BLaER1 treated with 17β-estradiol and CSF1 and Interleukin-3, amounts not matched to agents 10 nM and 100 nM (cell line): ENCODE data around the gene LHFPL6.
A peak's percentile ranks its signal among the peaks of the same experiment; 100 is the strongest.

Experiments
- H3K27ac ChIP-seq, 11 experiments: shearing (Covaris generic); formaldehyde crosslinking; 2 replicates each; pipeline ENCODE4 v1.8.1; 2022
- H3K27me3 ChIP-seq, 11 experiments: shearing (Covaris generic); formaldehyde crosslinking; 2 replicates each; pipeline ENCODE4 v1.8.1; 2022
- H3K36me3 ChIP-seq, 11 experiments: shearing (Covaris generic); formaldehyde crosslinking; 2 replicates each; pipeline ENCODE4 v1.8.1; 2022
- H3K4me1 ChIP-seq, 10 experiments: shearing (Covaris generic); formaldehyde crosslinking; 2 replicates each; pipeline ENCODE4 v1.8.1; 2022
- H3K4me2 ChIP-seq, 11 experiments: shearing (Covaris generic); formaldehyde crosslinking; 2 replicates each; pipeline ENCODE4 v1.8.1; 2022
- H3K4me3 ChIP-seq, 10 experiments: shearing (Covaris generic); formaldehyde crosslinking; 2 replicates each; pipeline ENCODE4 v1.8.1; 2022
- H3K9ac ChIP-seq, 11 experiments: shearing (Covaris generic); formaldehyde crosslinking; 2 replicates each; pipeline ENCODE4 v1.8.1; 2022
- H3K9me3 ChIP-seq, 11 experiments: shearing (Covaris generic); formaldehyde crosslinking; replicated peaks in 1 of 11; 2 replicates each; pipeline ENCODE4 v1.8.1; 2022
- H4K20me1 ChIP-seq, 11 experiments: shearing (Covaris generic); formaldehyde crosslinking; 2 replicates each; pipeline ENCODE4 v1.8.1; 2022
- Cebpa-rat ChIP-seq, 11 experiments: shearing (Covaris generic); IDR thresholded peaks; 2 replicates each; pipeline ENCODE4 v1.8.1; 2022

LHFPL6 gene

GRCh38 chr13:39315796-39316195 is 287.2 kb downstream of the LHFPL6 start:
- H3K27me3 ChIP-seq: no peaks in the 10 kb centered on the region
- peak overlapping the region in 4 of 11 experiments; percentile 17 to 62 (median 45); a peak in 5 of 22 replicates for H3K4me2 ChIP-seq
- H3K36me3 ChIP-seq: no peaks in the 10 kb centered on the region
- no peaks in the 10 kb centered on the region; a peak in 1 of 22 replicates for H4K20me1 ChIP-seq
- H3K4me3 ChIP-seq: no peak overlapping the region
- H3K4me1 ChIP-seq: peaks cover 0 to 10% (median 0%) of the 10 kb centered on the region in 10 experiments; a peak in 6 of 20 replicates
- no peak for TF ChIP-seq Cebpa-rat (IDR thresholded peaks at IDR 0.05)
- H3K27ac ChIP-seq: peak overlapping the region in 1 of 11 experiments; percentile 6; a peak in 1 of 22 replicates
- H3K9ac ChIP-seq: no peak overlapping the region
- H3K9me3 ChIP-seq: no peaks in the 10 kb centered on the region

- H3K9me3 ChIP-seq: no peaks in the 10 kb centered on the region
- H3K4me1 ChIP-seq: peaks cover 0 to 10% (median 0%) of the 10 kb centered on the region in 10 experiments; a peak in 6 of 20 replicates
- no peak for TF ChIP-seq Cebpa-rat (IDR thresholded peaks at IDR 0.05)
- H3K4me2 ChIP-seq: no peak overlapping the region
- no peaks in the 10 kb centered on the region for H3K36me3 ChIP-seq
- no peak overlapping the region for H3K9ac ChIP-seq
- H3K27ac ChIP-seq: no peak overlapping the region
- no peak overlapping the region for H3K4me3 ChIP-seq
- no peaks in the 10 kb centered on the region; a peak in 1 of 22 replicates for H4K20me1 ChIP-seq
- no peaks in the 10 kb centered on the region for H3K27me3 ChIP-seq
These were observed 289.3 kb downstream of the LHFPL6 start for GRCh38 chr13:39313721-39314120.

GRCh38 chr13:39312596-39312995 is 290.4 kb downstream of the LHFPL6 start:
- Histone ChIP-seq H3K9me3 (no peaks in the 10 kb centered on the region), H3K4me1 (peaks cover 0 to 10% (median 0%) of the 10 kb centered on the region in 10 experiments; a peak in 6 of 20 replicates), H3K4me2 (no peak overlapping the region), H3K9ac (no peak overlapping the region), H3K27me3 (no peaks in the 10 kb centered on the region), H3K4me3 (no peak overlapping the region), H4K20me1 (no peaks in the 10 kb centered on the region; a peak in 1 of 22 replicates), H3K36me3 (no peaks in the 10 kb centered on the region), H3K27ac (no peak overlapping the region)
- TF ChIP-seq Cebpa-rat (IDR thresholded peaks at IDR 0.05): no peak

GRCh38 chr13:39311619-39312018 is 291.4 kb downstream of the LHFPL6 start:
- Histone ChIP-seq H3K4me1 (peaks cover 0 to 9% (median 0%) of the 10 kb centered on the region in 10 experiments; a peak in 6 of 20 replicates), H4K20me1 (no peaks in the 10 kb centered on the region; a peak in 1 of 22 replicates)
- no peak for TF ChIP-seq Cebpa-rat (IDR thresholded peaks at IDR 0.05)

GRCh38 chr13:39310961-39311360 is 292.0 kb downstream of the LHFPL6 start:
- Histone ChIP-seq H3K27ac (no peak overlapping the region), H3K9me3 (no peaks in the 10 kb centered on the region), H3K27me3 (no peaks in the 10 kb centered on the region), H3K4me3 (no peak overlapping the region), H4K20me1 (no peaks in the 10 kb centered on the region; a peak in 1 of 22 replicates), H3K9ac (no peak overlapping the region), H3K4me2 (no peak overlapping the region), H3K36me3 (no peaks in the 10 kb centered on the region), H3K4me1 (peaks cover 0 to 3% (median 0%) of the 10 kb centered on the region in 10 experiments; a peak in 6 of 20 replicates)
- TF ChIP-seq Cebpa-rat (IDR thresholded peaks at IDR 0.05): no peak

More at GRCh38 chr13:39311619-39312018, 291.4 kb downstream of the LHFPL6 start:
- H3K4me2 ChIP-seq: no peak overlapping the region
- no peaks in the 10 kb centered on the region for H3K27me3 ChIP-seq
- H3K9me3 ChIP-seq: no peaks in the 10 kb centered on the region
- no peak overlapping the region for H3K27ac ChIP-seq
- no peak overlapping the region for H3K4me3 ChIP-seq
- no peaks in the 10 kb centered on the region for H3K36me3 ChIP-seq
- H3K9ac ChIP-seq: no peak overlapping the region

GRCh38 chr13:39306639-39307589 is 296.1 kb downstream of the LHFPL6 start:
- TF ChIP-seq Cebpa-rat (IDR thresholded peaks at IDR 0.05): no peak
- H3K4me3 ChIP-seq: no peak overlapping the region
- H3K9ac ChIP-seq: no peak overlapping the region
- no peak overlapping the region for H3K27ac ChIP-seq
- no peaks in the 10 kb centered on the region for H3K27me3 ChIP-seq
- H3K36me3 ChIP-seq: no peaks in the 10 kb centered on the region
- no peak overlapping the region for H3K4me2 ChIP-seq
- H3K9me3 ChIP-seq: no peaks in the 10 kb centered on the region
- no peaks in the 10 kb centered on the region for H3K4me1 ChIP-seq
- H4K20me1 ChIP-seq: no peaks in the 10 kb centered on the region

- TF ChIP-seq Cebpa-rat (IDR thresholded peaks at IDR 0.05): no peak
- no peaks in the 10 kb centered on the region for H3K27me3 ChIP-seq
- H3K36me3 ChIP-seq: no peaks in the 10 kb centered on the region
- H3K4me1 ChIP-seq: no peaks in the 10 kb centered on the region
- H3K9me3 ChIP-seq: peaks cover 0 to 4% (median 0%) of the 10 kb centered on the region in 11 experiments; a peak in 1 of 22 replicates
- no peak overlapping the region for H3K9ac ChIP-seq
- no peak overlapping the region for H3K4me2 ChIP-seq
- H4K20me1 ChIP-seq: no peaks in the 10 kb centered on the region
- no peak overlapping the region for H3K27ac ChIP-seq
- H3K4me3 ChIP-seq: no peak overlapping the region
These were observed 300.2 kb downstream of the LHFPL6 start for GRCh38 chr13:39302820-39303219.

- H3K27me3 ChIP-seq: no peaks in the 10 kb centered on the region
- no peak overlapping the region for H3K27ac ChIP-seq
- peaks cover 21 to 38% (median 27%) of the 10 kb centered on the region in 11 experiments for H3K9me3 ChIP-seq
- no peak overlapping the region for H3K4me2 ChIP-seq
- no peak overlapping the region for H3K4me3 ChIP-seq
- peaks cover 0 to 4% (median 0%) of the 10 kb centered on the region in 11 experiments; a peak in 1 of 22 replicates for H3K36me3 ChIP-seq
- no peak overlapping the region for H3K9ac ChIP-seq
- no peak for TF ChIP-seq Cebpa-rat (IDR thresholded peaks at IDR 0.05)
- H3K4me1 ChIP-seq: no peaks in the 10 kb centered on the region
- no peaks in the 10 kb centered on the region for H4K20me1 ChIP-seq
These were observed 304.0 kb downstream of the LHFPL6 start for GRCh38 chr13:39298951-39299350.

- TF ChIP-seq Cebpa-rat (IDR thresholded peaks at IDR 0.05): no peak
- no peak overlapping the region for H3K4me3 ChIP-seq
- no peak overlapping the region for H3K9ac ChIP-seq
- no peak overlapping the region for H3K27ac ChIP-seq
- H3K4me2 ChIP-seq: no peak overlapping the region
- H3K36me3 ChIP-seq: peaks cover 0 to 4% (median 0%) of the 10 kb centered on the region in 11 experiments; a peak in 1 of 22 replicates
- no peaks in the 10 kb centered on the region for H4K20me1 ChIP-seq
- H3K27me3 ChIP-seq: no peaks in the 10 kb centered on the region
- peaks cover 21 to 38% (median 27%) of the 10 kb centered on the region in 11 experiments for H3K9me3 ChIP-seq
- no peaks in the 10 kb centered on the region for H3K4me1 ChIP-seq
These were observed 305.3 kb downstream of the LHFPL6 start for GRCh38 chr13:39297664-39298171.
